Esophagus squamous epithelium (tissue), 4 donors: ENCODE measurements around the gene ADAMTS15.

Experiments
- POLR2A ChIP-seq, 4 donors: fragments of 450-650 bp; IDR thresholded peaks; one replicate each; pipeline ENCODE4 v1.6.1; 2017; ENCODE audit warnings: antibody characterized with exemption in 4 of 4, mild to moderate bottlenecking in 4 of 4, moderate library complexity in 3 of 4
- TF ChIP-seq, protein P1 (sequence below), 6 experiments: fragments of 450-650 bp in 4 of 6; fragments of 200-600 bp in 2 of 6; sonication (generic) in 2 of 6; IDR thresholded peaks; one replicate each; pipeline ENCODE4 v1.5.1; 2016 to 2019; ENCODE audit warnings: antibody characterized with exemption in 6 of 6, mild to moderate bottlenecking in 4 of 6, moderate library complexity in 4 of 6

DNA sequence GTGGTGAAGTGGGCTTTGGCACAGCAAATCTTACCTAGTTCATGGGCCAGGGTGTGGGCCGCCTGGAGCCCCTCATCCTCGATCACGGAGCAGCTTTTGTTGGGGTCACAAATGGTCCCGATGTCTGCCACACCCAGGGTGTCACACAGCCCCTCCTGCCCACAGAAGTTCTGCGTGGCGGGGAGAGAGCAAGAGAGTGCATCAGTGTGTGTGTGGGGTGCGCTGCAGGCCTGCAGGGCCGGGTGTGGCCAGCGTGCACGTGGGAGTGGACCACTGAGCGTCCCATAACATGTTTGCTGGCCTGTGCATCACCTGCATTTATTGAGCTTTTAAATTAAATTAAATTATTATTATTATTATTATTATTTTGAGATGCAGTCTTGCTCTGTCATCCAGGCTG lies 31.5 kb upstream of the ADAMTS15 start:
- TF ChIP-seq, protein P1, sequence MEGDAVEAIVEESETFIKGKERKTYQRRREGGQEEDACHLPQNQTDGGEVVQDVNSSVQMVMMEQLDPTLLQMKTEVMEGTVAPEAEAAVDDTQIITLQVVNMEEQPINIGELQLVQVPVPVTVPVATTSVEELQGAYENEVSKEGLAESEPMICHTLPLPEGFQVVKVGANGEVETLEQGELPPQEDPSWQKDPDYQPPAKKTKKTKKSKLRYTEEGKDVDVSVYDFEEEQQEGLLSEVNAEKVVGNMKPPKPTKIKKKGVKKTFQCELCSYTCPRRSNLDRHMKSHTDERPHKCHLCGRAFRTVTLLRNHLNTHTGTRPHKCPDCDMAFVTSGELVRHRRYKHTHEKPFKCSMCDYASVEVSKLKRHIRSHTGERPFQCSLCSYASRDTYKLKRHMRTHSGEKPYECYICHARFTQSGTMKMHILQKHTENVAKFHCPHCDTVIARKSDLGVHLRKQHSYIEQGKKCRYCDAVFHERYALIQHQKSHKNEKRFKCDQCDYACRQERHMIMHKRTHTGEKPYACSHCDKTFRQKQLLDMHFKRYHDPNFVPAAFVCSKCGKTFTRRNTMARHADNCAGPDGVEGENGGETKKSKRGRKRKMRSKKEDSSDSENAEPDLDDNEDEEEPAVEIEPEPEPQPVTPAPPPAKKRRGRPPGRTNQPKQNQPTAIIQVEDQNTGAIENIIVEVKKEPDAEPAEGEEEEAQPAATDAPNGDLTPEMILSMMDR (IDR thresholded peaks at IDR 0.05) = no peak
- TF ChIP-seq POLR2A (IDR thresholded peaks at IDR 0.05) = no peak
